Measurements from ENCODE around the gene BOK.
"Not testable (repeated sequence)": the region's sequence is repeated elsewhere in the genome, so short reads cannot be mapped to it uniquely, and the experiment has no call there.

- not testable (repeated sequence) for TF ChIP-seq CTCF (IDR thresholded peaks at IDR 0.05; ENCODE audit: insufficient read depth, low read depth, low read length); EZH2 (IDR thresholded peaks at IDR 0.05; ENCODE audit: insufficient read depth, low read length)
Observed at GRCh38 chr2:241567266-241567665, 8.7 kb downstream of the BOK start.

Measured in astrocyte (in vitro differentiated cells and primary cell).